DND-41 (cell line): ENCODE data around the gene KIF24.

Experiments used
- CTCF ChIP-seq: IDR thresholded peaks from 2 replicates; pipeline ENCODE4 v1.5.1; 2012; ENCODE audit warnings: borderline replicate concordance, low read length, moderate library complexity, mild to moderate bottlenecking; ENCODE audit not compliant: poor library complexity, severe bottlenecking; ENCODE audit errors: extremely low read depth
- EZH2 ChIP-seq: IDR thresholded peaks from 3 replicates; pipeline ENCODE4 v1.6.1; 2012; ENCODE audit warnings: borderline replicate concordance, low read depth, mild to moderate bottlenecking, moderate library complexity, low read length, inconsistent platforms; ENCODE audit not compliant: severe bottlenecking

DNA sequence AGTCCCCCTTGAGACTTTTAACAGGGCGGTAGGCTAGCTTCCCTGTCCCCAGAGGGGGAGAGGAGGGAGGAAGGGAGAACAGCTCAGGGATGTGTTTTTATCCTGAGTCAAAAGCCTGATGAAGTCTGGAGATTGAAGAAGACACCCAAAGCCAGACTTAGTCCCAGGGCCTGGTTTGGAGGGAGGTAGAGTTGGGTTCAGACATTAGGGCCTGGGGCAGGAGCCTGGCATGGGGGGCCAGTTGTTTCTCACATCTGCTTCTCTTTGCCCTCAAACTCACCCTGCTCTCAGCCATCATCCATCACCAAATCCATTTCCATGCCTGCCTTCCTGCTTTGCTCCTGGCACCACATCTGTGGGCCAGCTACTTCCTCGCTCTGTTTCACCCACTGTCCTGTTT, 44.7 kb upstream of the KIF24 start:
- TF ChIP-seq CTCF (no peak), EZH2 (no peak)
